ENCODE data around the gene KIF24. TPM values are rescaled to one million over a fixed set of nuclear protein-coding genes. Genes with fewer than 3 reads are reported as not detected.
A peak's percentile ranks its signal among the peaks of the same experiment; 100 is the strongest.
"Not testable (repeated sequence)": the region's sequence is repeated elsewhere in the genome, so short reads cannot be mapped to it uniquely, and the experiment has no call there.

The KIF24 gene
- total and polyA plus RNA-seq, 8 donors, result 0.29 to 5.8 (median 1.5) TPM

- Histone ChIP-seq H3K4me1 (peaks cover 0 to 34% (median 4%) of the 10 kb centered on the region in 4 donors), H3K4me3 (peak overlapping the region in 3 of 4 donors; percentile 6 to 30 (median 19)), H3K27ac (peak overlapping the region; percentile 66 to 90 (median 77)), H3K9me3 (peaks cover 0 to 11% (median 0%) of the 10 kb centered on the region in 4 donors)
- TF ChIP-seq POLR2AphosphoS5 (IDR thresholded peaks at IDR 0.05), result peak in 1 of 3 donors; percentile 17
- peak; percentile 49 to 77 for DNase-seq
- WGBS, 5 donors, result 32 to 68% (median 40%) methylated on average over 7 of the region's 7 CpGs
- H3K27me3 ChIP-seq; intact Hi-C loops (cut with DNase I; ENCODE audit: low total_unique reads); H3K36me3 ChIP-seq: not testable (repeated sequence)
Measured at GRCh38 chr9:34352122-34352652, 23.1 kb upstream of the KIF24 start.

GRCh38 chr9:34349324-34349723 is 20.3 kb upstream of the KIF24 start:
- intact Hi-C loops (cut with DNase I; ENCODE audit: low total_unique reads), result no loop called here
- Histone ChIP-seq H3K4me1 (peaks cover 14 to 60% (median 25%) of the 10 kb centered on the region in 4 donors), H3K4me3 (no peak overlapping the region), H3K36me3 (peaks cover 0 to under 1% (median 0%) of the 10 kb centered on the region in 4 donors), H3K27ac (no peak overlapping the region), H3K9me3 (no peaks in the 10 kb centered on the region), H3K27me3 (no peaks in the 10 kb centered on the region)
- no peak for DNase-seq
- 87 to 98% (median 91%) methylated on average over 3 of the region's 3 CpGs for WGBS, 5 donors
- TF ChIP-seq, protein P1, sequence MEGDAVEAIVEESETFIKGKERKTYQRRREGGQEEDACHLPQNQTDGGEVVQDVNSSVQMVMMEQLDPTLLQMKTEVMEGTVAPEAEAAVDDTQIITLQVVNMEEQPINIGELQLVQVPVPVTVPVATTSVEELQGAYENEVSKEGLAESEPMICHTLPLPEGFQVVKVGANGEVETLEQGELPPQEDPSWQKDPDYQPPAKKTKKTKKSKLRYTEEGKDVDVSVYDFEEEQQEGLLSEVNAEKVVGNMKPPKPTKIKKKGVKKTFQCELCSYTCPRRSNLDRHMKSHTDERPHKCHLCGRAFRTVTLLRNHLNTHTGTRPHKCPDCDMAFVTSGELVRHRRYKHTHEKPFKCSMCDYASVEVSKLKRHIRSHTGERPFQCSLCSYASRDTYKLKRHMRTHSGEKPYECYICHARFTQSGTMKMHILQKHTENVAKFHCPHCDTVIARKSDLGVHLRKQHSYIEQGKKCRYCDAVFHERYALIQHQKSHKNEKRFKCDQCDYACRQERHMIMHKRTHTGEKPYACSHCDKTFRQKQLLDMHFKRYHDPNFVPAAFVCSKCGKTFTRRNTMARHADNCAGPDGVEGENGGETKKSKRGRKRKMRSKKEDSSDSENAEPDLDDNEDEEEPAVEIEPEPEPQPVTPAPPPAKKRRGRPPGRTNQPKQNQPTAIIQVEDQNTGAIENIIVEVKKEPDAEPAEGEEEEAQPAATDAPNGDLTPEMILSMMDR (IDR thresholded peaks at IDR 0.05), result no peak
- no peak for TF ChIP-seq POLR2AphosphoS5 (IDR thresholded peaks at IDR 0.05)
- no peak for TF ChIP-seq EP300 (IDR thresholded peaks at IDR 0.05)
- TF ChIP-seq POLR2A (IDR thresholded peaks at IDR 0.05), result no peak

DNA sequence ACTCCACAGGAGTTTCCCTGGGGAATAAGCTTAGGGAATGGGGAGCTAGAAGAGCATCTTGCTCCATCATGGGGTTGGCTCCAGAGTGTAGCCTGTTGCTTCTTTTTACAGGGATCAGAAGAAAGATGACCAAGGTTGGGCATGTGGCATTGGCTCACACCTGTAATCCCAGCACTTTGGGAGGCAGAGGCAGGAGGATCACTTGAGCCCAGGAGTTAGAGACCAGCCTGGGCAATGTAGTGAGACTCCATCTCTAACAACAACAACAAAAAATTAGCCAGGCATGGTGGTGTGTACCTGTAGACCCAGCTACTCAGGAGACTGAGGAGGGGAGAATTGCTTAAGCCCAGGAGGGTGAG is 18.7 kb upstream of the KIF24 start:
- peak overlapping the region in 4 of 5 donors; percentile 2 to 89 (median 54) for H3K27ac ChIP-seq
- intact Hi-C loops (cut with DNase I; ENCODE audit: low total_unique reads), result no loop called here
- DNase-seq, result no peak
- no peaks in the 10 kb centered on the region for H3K27me3 ChIP-seq
- peaks cover 30 to 70% (median 40%) of the 10 kb centered on the region in 4 donors for H3K4me1 ChIP-seq
- TF ChIP-seq EP300 (IDR thresholded peaks at IDR 0.05), result no peak
- TF ChIP-seq, protein P1 (IDR thresholded peaks at IDR 0.05), result no peak
- TF ChIP-seq POLR2A (IDR thresholded peaks at IDR 0.05), result no peak
- no peak for TF ChIP-seq POLR2AphosphoS5 (IDR thresholded peaks at IDR 0.05)
- no peaks in the 10 kb centered on the region for H3K9me3 ChIP-seq
- no peak overlapping the region for H3K4me3 ChIP-seq
- peaks cover 0 to 15% (median 7%) of the 10 kb centered on the region in 4 donors for H3K36me3 ChIP-seq

DNA sequence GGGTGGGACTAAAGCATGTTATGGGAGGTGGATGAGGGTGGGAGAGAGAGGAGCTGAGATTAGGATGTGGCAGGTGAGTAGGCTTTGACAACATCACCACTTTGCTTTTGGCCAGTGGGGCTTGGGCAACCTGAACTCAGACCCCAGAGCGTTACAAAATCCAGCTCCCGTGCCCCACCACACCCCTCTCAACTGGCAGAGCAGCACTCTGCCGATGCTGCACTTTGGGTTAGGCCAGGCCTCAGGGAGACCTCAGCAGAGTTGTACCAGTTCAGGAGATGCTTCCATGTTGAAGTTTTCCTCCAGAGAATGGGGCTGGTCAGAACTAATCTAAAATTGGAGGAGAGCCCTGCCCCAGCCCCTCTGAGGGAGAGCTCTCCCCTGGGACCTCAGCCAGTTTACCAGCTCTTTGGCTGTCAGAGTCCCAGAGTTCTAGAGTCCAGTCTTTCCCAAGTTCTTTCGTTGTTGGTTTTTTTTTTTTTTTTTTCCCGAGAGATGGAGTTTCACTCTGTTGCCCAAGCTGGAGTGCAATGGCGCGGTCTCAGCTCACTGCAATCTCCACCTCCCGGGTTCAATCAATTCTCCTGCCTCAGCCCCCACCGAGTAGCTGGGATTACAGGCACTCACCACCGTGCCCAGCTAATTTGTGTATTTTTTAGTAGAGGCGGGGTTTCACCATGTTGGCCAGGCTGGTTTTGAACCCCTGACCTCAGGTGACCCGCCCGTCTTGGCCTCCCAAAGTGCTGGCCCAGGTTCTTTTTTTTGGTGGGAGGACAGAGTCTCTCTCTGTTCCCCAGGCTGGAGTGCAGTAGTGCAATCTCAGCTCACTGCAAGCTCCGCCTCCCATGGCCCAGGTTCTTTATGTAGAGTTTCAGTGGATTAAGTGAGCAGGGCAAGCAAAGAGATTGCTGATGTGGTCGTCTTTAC is 18.1 kb upstream of the KIF24 start:
- intact Hi-C loops (cut with DNase I; ENCODE audit: low total_unique reads), result no loop called here
- H3K27me3 ChIP-seq, result no peaks in the 10 kb centered on the region
- TF ChIP-seq EP300 (IDR thresholded peaks at IDR 0.05), result no peak
- no peak for TF ChIP-seq POLR2A (IDR thresholded peaks at IDR 0.05)
- TF ChIP-seq POLR2AphosphoS5 (IDR thresholded peaks at IDR 0.05), result no peak
- TF ChIP-seq, protein P1 (IDR thresholded peaks at IDR 0.05), result no peak
- no peaks in the 10 kb centered on the region for H3K9me3 ChIP-seq
- H3K4me3 ChIP-seq, result no peak overlapping the region
- 43 to 63% (median 53%) methylated on average over 12 to 15 of the region's 15 CpGs for WGBS, 5 donors
- H3K36me3 ChIP-seq, result peaks cover 0 to 20% (median 8%) of the 10 kb centered on the region in 4 donors
- peak overlapping the region; percentile 2 to 89 (median 50) for H3K27ac ChIP-seq
- DNase-seq, result no peak
- peaks cover 35 to 72% (median 45%) of the 10 kb centered on the region in 4 donors for H3K4me1 ChIP-seq
